Epithelial cell of proximal tubule (primary cell): Measurements from ENCODE around the gene MRPL21. TPM values are rescaled to one million over a fixed set of nuclear protein-coding genes. Genes with fewer than 3 reads are reported as not detected.

Source experiments
- DNase-seq: peaks from one replicate; pipeline ENCODE4 v3.0.0-alpha.2; 2011; ENCODE audit warnings: low read depth
- H3K4me3 ChIP-seq: 2 replicates; pipeline ENCODE4 v1.5.1; 2011; ENCODE audit warnings: low read depth, mild to moderate bottlenecking, low read length
- total RNA-seq: library from RNA; depleted of rRNA; stranded (reverse); fragments of >200 nt; gene quantifications from 2 replicates; pipeline ENCODE4 v1.2.3, GENCODE V29; 2015
- TF ChIP-seq, protein P1 (sequence below): conservative IDR thresholded peaks from 2 replicates; pipeline ENCODE4 v1.5.1; 2012; ENCODE audit warnings: low read depth, mild to moderate bottlenecking, low read length

MRPL21 gene
- total RNA-seq, 1 donor from 2014 or later: 80.1 TPM

DNA sequence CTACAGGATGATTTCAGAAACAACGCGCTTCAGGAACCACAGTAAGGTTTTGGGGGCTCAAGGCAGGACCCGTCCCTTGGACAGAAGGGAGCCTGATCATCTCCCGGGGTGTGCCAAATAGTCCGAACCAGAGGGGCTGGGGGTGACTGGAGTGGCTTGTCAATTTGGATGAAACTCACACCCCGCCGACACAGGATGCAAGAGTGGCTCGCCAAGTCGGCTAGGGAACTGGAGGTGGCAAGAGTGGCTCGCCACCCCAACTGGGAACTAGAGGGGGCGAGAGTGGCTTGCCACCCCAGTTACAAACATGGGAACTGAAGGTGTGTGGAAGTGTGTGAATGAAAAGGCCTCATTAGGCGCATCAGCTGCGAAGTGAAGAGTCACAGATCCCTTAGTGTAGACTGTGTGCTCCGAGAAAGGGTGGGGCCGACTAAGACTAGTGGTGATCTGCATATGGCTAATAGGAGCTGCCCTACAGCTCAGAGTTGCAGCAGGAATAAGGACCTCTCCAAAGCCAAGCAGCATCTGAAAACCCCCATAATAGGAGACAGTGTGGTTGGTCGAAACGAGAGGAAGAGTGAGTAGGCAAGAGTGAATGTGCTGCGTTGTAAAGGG, 35.3 kb downstream of the MRPL21 start:
- DNase-seq: no peak
- no peak overlapping the region for H3K4me3 ChIP-seq
- TF ChIP-seq, protein P1, sequence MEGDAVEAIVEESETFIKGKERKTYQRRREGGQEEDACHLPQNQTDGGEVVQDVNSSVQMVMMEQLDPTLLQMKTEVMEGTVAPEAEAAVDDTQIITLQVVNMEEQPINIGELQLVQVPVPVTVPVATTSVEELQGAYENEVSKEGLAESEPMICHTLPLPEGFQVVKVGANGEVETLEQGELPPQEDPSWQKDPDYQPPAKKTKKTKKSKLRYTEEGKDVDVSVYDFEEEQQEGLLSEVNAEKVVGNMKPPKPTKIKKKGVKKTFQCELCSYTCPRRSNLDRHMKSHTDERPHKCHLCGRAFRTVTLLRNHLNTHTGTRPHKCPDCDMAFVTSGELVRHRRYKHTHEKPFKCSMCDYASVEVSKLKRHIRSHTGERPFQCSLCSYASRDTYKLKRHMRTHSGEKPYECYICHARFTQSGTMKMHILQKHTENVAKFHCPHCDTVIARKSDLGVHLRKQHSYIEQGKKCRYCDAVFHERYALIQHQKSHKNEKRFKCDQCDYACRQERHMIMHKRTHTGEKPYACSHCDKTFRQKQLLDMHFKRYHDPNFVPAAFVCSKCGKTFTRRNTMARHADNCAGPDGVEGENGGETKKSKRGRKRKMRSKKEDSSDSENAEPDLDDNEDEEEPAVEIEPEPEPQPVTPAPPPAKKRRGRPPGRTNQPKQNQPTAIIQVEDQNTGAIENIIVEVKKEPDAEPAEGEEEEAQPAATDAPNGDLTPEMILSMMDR: no peak

GRCh38 chr11:68867066-68867465, 36.6 kb downstream of the MRPL21 start:
- no peak for DNase-seq
- TF ChIP-seq, protein P1: no peak
- H3K4me3 ChIP-seq: no peak overlapping the region

DNA sequence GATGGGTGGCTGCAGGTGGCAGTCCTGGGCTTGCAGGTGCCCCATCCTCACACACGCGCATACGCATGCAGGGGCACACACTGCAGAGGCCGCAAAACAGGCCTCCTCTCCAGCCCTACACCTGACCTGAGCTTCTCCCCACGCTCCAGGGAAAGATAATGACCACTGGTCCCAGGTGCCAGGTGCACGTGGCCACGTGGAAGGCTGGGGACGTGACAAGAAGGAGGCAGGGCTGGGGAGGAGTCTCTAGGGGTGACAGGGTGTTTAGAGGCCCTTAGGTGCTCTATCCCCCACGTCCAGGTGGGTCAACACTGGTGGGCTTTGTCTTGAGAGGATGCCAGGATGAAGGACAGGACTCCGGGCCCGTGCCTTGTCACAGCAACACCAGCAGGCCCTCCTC, 38.4 kb downstream of the MRPL21 start:
- TF ChIP-seq, protein P1: no peak
- no peak overlapping the region for H3K4me3 ChIP-seq
- no peak for DNase-seq

- H3K4me3 ChIP-seq: no peak overlapping the region
- TF ChIP-seq, protein P1: no peak
- DNase-seq: no peak
Observed at GRCh38 chr11:68863553-68864265, 39.9 kb downstream of the MRPL21 start.

- H3K4me3 ChIP-seq: no peak overlapping the region
- no peak for DNase-seq
- TF ChIP-seq, protein P1: no peak
Observed at GRCh38 chr11:68862421-68862820, 41.2 kb downstream of the MRPL21 start.

GRCh38 chr11:68859123-68859522, 44.5 kb downstream of the MRPL21 start:
- TF ChIP-seq, protein P1: no peak
- H3K4me3 ChIP-seq: no peak overlapping the region
- DNase-seq: no peak
